ENCODE data around the gene DPRX.
"Not testable (repeated sequence)": the region's sequence is repeated elsewhere in the genome, so short reads cannot be mapped to it uniquely, and the experiment has no call there.

Gene DPRX

GRCh38 chr19:53647350-53647749 lies 15.6 kb downstream of the DPRX start:
- DNase-seq, result no peak

- DNase-seq, result no peak
Observed at GRCh38 chr19:53647792-53648191, 16.0 kb downstream of the DPRX start.

GRCh38 chr19:53649746-53650593 lies 18.2 kb downstream of the DPRX start:
- no peak for DNase-seq

- no peak for DNase-seq
Observed at GRCh38 chr19:53652476-53652875, 20.7 kb downstream of the DPRX start.

- no peak for DNase-seq
Observed at GRCh38 chr19:53655042-53655665, 23.4 kb downstream of the DPRX start.

GRCh38 chr19:53657330-53657729 lies 25.5 kb downstream of the DPRX start:
- DNase-seq, result no peak

- DNase-seq, result no peak
Observed at GRCh38 chr19:53657778-53658177, 26.0 kb downstream of the DPRX start.

- no peak for DNase-seq
Observed at GRCh38 chr19:53659292-53659691, 27.5 kb downstream of the DPRX start.

GRCh38 chr19:53660584-53660983 lies 28.8 kb downstream of the DPRX start:
- DNase-seq, result no peak

GRCh38 chr19:53662209-53662608 lies 30.4 kb downstream of the DPRX start:
- no peak for DNase-seq

GRCh38 chr19:53664152-53664551 lies 32.4 kb downstream of the DPRX start:
- DNase-seq, result no peak

- DNase-seq, result no peak
Observed at GRCh38 chr19:53664760-53665159, 33.0 kb downstream of the DPRX start.

- DNase-seq, result not testable (repeated sequence)
Observed at GRCh38 chr19:53666331-53666730, 34.5 kb downstream of the DPRX start.

- DNase-seq, result not testable (repeated sequence)
Observed at GRCh38 chr19:53668804-53669203, 37.0 kb downstream of the DPRX start.

- DNase-seq, result no peak
Observed at GRCh38 chr19:53670345-53670744, 38.5 kb downstream of the DPRX start.

- DNase-seq, result no peak
Observed at GRCh38 chr19:53671663-53672062, 39.9 kb downstream of the DPRX start.

Data from stimulated activated naive CD4-positive, alpha-beta T cell (primary cell).